ENCODE data around the gene IYD. TPM values are rescaled to one million over a fixed set of nuclear protein-coding genes. Genes with fewer than 3 reads are reported as not detected.

The IYD gene
- total RNA-seq, 1 experiment from 2014 or later = not detected

- Histone ChIP-seq H3K4me3 (ENCODE audit: insufficient read depth, low read depth, low read length) (no peak overlapping the region), H3K27me3 (ENCODE audit: control insufficient read depth, insufficient read depth, low read length) (no peaks in the 10 kb centered on the region), H3K36me3 (replicated peaks; ENCODE audit: control insufficient read depth, insufficient read depth, low read length) (no peaks in the 10 kb centered on the region)
- no peak for DNase-seq
Observed at GRCh38 chr6:150336708-150337107, 32.1 kb upstream of the IYD start.

DNA sequence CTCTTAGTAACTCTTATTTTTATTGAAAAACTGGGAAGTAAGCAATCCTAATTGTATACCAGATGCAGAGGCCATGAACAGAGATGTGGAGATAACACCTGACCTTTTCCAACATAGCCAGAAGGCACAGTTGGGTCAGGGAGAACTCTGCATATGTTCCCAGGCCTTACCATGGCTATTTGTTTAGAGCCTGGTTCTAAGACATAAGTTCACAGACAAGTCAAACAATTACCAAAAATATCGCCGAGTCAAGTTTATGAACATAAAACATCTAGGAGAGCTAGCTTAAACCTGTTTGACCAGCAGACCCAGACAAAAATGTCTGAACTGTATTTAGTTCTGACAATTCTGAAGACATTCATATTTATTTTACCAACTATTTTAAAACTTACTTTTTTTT lies 26.7 kb upstream of the IYD start:
- no peak for DNase-seq
- Histone ChIP-seq H3K27me3 (ENCODE audit: control insufficient read depth, insufficient read depth, low read length) (no peaks in the 10 kb centered on the region), H3K36me3 (replicated peaks; ENCODE audit: control insufficient read depth, insufficient read depth, low read length) (no peaks in the 10 kb centered on the region), H3K4me3 (ENCODE audit: insufficient read depth, low read depth, low read length) (no peak overlapping the region)

DNA sequence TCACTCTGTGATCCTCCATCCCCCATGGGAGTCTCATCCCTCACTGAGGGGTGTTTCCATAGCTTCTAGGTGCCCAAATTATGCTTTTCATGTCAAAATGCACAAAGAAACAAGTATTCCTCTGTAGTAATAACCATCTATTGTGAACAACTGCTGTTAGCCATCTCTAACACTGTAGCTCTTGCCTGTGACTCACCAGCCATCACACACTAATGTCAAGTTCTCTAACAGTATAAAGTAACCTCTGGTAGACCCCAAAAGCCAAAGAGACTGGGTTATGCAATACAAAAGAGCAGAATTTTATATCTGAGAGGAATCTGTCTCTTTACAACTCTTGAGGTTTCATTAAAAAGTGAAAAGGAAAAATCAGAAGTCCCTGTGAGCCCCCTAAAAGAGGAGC lies 25.4 kb upstream of the IYD start:
- Histone ChIP-seq H3K27me3 (ENCODE audit: control insufficient read depth, insufficient read depth, low read length) (no peaks in the 10 kb centered on the region), H3K36me3 (replicated peaks; ENCODE audit: control insufficient read depth, insufficient read depth, low read length) (no peaks in the 10 kb centered on the region), H3K4me3 (ENCODE audit: insufficient read depth, low read depth, low read length) (no peak overlapping the region)
- no peak for DNase-seq

DNA sequence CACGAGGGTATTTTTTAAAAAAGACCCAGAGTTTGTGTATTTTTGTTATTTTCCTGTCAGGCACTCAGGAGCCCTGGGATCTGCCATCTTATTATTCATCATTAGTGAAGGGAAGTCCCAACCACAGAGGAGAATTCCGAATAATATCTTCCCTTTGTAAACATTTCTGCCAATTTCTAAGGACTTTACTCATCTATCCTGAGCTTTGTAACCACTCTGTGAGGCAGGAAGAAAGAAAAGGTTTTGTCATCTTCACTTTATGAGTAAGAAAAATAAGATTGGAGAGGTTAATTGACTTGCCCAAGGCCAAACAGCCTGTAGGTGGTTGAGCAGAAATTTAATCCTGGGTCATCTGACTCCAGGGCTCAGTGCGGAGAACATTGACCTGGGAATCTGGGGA lies 23.0 kb upstream of the IYD start:
- Histone ChIP-seq H3K27me3 (ENCODE audit: control insufficient read depth, insufficient read depth, low read length) (no peaks in the 10 kb centered on the region), H3K36me3 (replicated peaks; ENCODE audit: control insufficient read depth, insufficient read depth, low read length) (no peaks in the 10 kb centered on the region)
- DNase-seq = no peak

DNA sequence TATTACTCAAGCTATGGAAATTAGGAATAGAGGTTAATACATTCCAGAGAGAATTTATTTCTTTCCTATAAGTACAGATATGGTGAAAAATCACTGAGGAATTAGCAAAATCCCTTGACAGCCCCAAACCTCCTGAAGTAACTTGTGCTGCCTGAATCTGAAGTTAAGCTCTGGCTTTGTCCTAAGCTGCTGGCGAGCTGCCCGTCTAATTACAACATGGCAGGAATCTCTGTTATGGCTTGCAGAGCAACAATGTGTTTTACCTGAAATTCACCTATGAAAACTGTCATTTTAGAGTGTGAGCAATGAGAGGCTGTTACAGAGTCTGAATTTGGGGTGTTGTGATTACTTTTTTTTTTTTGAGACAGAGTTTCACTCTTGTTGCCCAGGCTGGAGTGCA lies 22.5 kb upstream of the IYD start:
- no peak for DNase-seq
- no peak overlapping the region for H3K4me3 ChIP-seq (ENCODE audit: insufficient read depth, low read depth, low read length)

More for the DNA sequence above, 23.0 kb upstream of the IYD start:
- no peak overlapping the region for H3K4me3 ChIP-seq (ENCODE audit: insufficient read depth, low read depth, low read length)

DNA sequence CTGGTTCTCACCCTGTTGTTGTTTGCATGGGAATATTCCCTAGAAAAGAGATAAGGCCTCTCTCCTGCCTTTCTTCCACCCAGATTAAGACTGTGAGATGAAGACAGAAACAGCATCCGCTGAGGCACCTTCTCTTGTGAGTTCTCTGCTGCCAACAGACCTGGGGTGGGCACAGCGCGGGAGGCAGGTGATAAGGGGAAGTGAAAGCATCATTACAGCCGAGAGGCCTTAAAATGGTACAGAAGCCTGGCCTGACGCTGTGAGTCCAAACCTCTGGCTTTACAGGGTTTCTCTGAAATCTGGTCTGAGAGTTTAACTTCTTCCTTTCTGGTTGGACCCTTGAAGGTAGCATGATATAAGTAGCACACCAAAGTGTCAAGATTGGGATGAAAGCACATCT lies 21.0 kb upstream of the IYD start:
- Histone ChIP-seq H3K27me3 (ENCODE audit: control insufficient read depth, insufficient read depth, low read length) (no peaks in the 10 kb centered on the region), H3K4me3 (ENCODE audit: insufficient read depth, low read depth, low read length) (no peak overlapping the region), H3K36me3 (replicated peaks; ENCODE audit: control insufficient read depth, insufficient read depth, low read length) (no peaks in the 10 kb centered on the region)
- no peak for DNase-seq

More for the DNA sequence above, 22.5 kb upstream of the IYD start:
- Histone ChIP-seq H3K27me3 (ENCODE audit: control insufficient read depth, insufficient read depth, low read length) (no peaks in the 10 kb centered on the region), H3K36me3 (replicated peaks; ENCODE audit: control insufficient read depth, insufficient read depth, low read length) (no peaks in the 10 kb centered on the region)

- Histone ChIP-seq H3K27me3 (ENCODE audit: control insufficient read depth, insufficient read depth, low read length) (no peaks in the 10 kb centered on the region), H3K36me3 (replicated peaks; ENCODE audit: control insufficient read depth, insufficient read depth, low read length) (no peaks in the 10 kb centered on the region), H3K4me3 (ENCODE audit: insufficient read depth, low read depth, low read length) (no peak overlapping the region)
- no peak for DNase-seq
Observed at GRCh38 chr6:150349546-150349945, 19.3 kb upstream of the IYD start.

DNA sequence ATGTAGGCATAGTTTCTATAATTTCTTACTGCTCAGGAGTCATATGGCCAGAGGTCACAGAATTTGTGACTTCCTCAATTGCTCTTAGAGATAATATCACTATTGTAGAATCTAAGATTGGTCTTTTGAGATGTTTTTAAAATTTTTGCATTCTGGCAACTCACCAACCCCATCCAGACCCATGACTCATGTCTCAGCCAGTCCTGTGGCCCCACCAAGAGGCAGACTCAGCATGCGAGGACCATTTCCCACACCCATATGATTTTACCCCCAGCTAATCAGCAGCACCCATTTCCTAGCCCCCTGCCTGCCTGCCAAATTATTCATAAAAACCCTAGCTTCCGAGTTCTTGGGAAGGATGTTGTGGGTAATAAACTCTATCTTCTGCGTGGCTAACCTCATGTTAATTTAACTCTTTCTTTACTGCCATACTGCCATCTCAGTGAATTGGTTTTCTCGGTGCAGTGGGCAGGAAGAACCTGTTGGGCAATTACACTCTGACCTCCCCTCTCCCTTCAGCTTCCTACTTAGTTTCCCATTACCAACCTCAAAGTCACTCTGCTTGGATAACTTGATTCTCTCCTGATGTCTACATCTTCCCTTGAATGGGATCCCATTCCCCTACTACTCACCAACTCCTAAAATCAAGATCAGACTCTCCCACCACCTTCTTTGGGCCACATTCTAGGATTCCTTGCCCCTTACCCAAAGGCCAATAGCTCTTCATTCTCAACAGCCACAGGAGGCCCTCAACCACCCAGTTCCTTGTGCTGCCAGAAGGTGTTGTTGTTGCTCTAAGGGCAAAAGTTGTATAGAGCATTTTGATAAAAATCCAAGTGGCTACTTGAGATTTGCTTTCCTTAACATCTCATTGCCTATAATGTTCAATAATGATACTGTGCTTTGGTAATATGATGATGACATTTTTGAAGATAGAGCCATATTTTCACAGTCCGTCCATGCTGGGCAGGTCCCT lies 16.2 kb upstream of the IYD start:
- H3K27me3 ChIP-seq (ENCODE audit: control insufficient read depth, insufficient read depth, low read length) = no peaks in the 10 kb centered on the region
- no peak for DNase-seq
- H3K4me3 ChIP-seq (ENCODE audit: insufficient read depth, low read depth, low read length) = no peak overlapping the region
- H3K36me3 ChIP-seq (replicated peaks; ENCODE audit: control insufficient read depth, insufficient read depth, low read length) = no peaks in the 10 kb centered on the region

- Histone ChIP-seq H3K4me3 (ENCODE audit: insufficient read depth, low read depth, low read length) (no peak overlapping the region), H3K36me3 (replicated peaks; ENCODE audit: control insufficient read depth, insufficient read depth, low read length) (no peaks in the 10 kb centered on the region), H3K27me3 (ENCODE audit: control insufficient read depth, insufficient read depth, low read length) (no peaks in the 10 kb centered on the region)
- DNase-seq = no peak
Observed at GRCh38 chr6:150353445-150353844, 15.4 kb upstream of the IYD start.

DNA sequence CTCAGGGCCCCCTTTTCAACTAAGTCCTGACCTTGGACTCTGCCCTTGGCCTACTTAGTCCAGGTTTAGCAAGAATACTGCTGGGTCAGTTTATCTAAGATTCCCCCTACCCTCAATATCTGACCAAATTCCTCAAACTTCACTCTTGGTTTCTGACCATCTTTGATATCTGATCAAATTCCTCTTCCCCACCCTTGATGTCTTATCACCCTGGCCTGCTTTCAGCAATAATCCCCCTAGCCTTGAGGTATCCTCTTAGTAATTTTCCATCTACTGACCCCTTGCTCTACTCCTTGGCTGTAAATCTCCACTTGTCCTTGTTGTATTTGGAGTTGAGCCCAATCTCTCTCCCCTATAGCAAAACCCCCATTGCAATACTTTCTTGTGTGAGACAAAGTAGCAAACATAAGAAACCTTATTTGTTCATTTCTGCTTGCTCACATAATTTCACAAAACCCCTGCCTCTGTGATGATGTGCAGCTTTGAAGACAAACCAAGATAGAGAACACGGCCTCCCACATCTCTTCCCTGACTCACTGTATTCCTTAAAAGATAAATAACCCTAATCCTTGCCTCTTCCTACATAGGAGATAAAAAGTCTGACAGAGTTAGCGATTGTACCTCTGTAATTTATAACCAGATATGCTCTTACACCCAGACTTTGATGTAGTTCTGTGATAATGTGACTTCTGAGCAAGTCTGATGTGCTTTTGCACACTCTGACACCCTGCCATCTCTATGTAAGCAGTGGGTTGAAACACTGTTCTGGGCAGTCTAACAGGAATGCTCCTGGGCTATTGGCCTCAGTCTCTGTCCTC lies 13.8 kb upstream of the IYD start:
- no peaks in the 10 kb centered on the region for H3K27me3 ChIP-seq (ENCODE audit: control insufficient read depth, insufficient read depth, low read length)
- H3K36me3 ChIP-seq (replicated peaks; ENCODE audit: control insufficient read depth, insufficient read depth, low read length) = no peaks in the 10 kb centered on the region
- no peak for DNase-seq
- no peak overlapping the region for H3K4me3 ChIP-seq (ENCODE audit: insufficient read depth, low read depth, low read length)

- Histone ChIP-seq H3K4me3 (ENCODE audit: insufficient read depth, low read depth, low read length) (no peak overlapping the region), H3K27me3 (ENCODE audit: control insufficient read depth, insufficient read depth, low read length) (no peaks in the 10 kb centered on the region), H3K36me3 (replicated peaks; ENCODE audit: control insufficient read depth, insufficient read depth, low read length) (no peaks in the 10 kb centered on the region)
- no peak for DNase-seq
Observed at GRCh38 chr6:150355932-150356331, 12.9 kb upstream of the IYD start.

- Histone ChIP-seq H3K36me3 (replicated peaks; ENCODE audit: control insufficient read depth, insufficient read depth, low read length) (no peaks in the 10 kb centered on the region), H3K4me3 (ENCODE audit: insufficient read depth, low read depth, low read length) (no peak overlapping the region), H3K27me3 (ENCODE audit: control insufficient read depth, insufficient read depth, low read length) (no peaks in the 10 kb centered on the region)
- DNase-seq = no peak
Observed at GRCh38 chr6:150361876-150362275, 6.9 kb upstream of the IYD start.

GRCh38 chr6:150363733-150364132 lies 5.1 kb upstream of the IYD start:
- DNase-seq = no peak
- Histone ChIP-seq H3K4me3 (ENCODE audit: insufficient read depth, low read depth, low read length) (no peak overlapping the region), H3K36me3 (replicated peaks; ENCODE audit: control insufficient read depth, insufficient read depth, low read length) (no peaks in the 10 kb centered on the region), H3K27me3 (ENCODE audit: control insufficient read depth, insufficient read depth, low read length) (no peaks in the 10 kb centered on the region)

DNA sequence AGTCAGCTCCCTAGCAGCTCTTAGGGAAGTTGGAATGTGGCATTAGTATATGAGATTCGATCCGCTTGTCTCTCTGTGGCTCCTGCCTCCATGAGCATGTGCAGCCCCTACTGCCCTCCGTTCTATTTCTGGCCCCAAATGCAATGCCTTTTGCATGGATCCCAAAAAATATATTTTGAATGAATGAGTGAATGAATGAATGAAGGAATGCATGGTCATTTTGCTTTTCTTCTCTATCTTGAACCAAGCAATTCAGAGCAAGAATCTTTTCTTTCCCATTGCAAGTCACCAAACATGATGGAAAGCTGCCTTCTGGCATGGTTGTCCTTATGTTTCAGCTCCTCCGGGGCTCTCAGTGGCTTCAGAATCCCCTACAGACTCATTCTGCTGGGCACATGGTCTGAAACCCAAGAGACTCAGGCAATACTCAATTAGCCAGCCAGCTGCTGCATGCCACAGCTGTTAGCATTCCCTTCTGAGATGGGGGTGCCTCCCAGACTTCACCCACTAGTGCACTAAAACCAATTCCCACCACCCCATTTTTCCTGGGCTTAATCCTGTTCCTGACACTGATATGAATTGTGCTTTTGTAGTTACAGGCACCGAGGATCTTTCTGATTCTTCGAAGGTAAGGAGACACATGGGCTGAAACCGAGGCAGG lies 2.6 kb upstream of the IYD start:
- Histone ChIP-seq H3K4me3 (ENCODE audit: insufficient read depth, low read depth, low read length) (no peak overlapping the region), H3K36me3 (replicated peaks; ENCODE audit: control insufficient read depth, insufficient read depth, low read length) (no peaks in the 10 kb centered on the region), H3K27me3 (ENCODE audit: control insufficient read depth, insufficient read depth, low read length) (no peaks in the 10 kb centered on the region)
- no peak for DNase-seq
